ENCODE measurements around the gene ACSF2.

The ACSF2 gene

GRCh38 chr17:50492214-50492613, 66.2 kb downstream of the ACSF2 start:
- no peak for DNase-seq (ENCODE audit: extremely low read depth, low read depth)
- TF ChIP-seq CTCF (IDR thresholded peaks at IDR 0.05; ENCODE audit: low read depth, low read length, missing control alignments): no peak

GRCh38 chr17:50493744-50494143, 67.7 kb downstream of the ACSF2 start:
- no peak for DNase-seq (ENCODE audit: extremely low read depth, low read depth)
- no peak for TF ChIP-seq CTCF (IDR thresholded peaks at IDR 0.05; ENCODE audit: low read depth, low read length, missing control alignments)
- H3K4me3 ChIP-seq (replicated peaks; ENCODE audit: low read depth, low read length): no peak overlapping the region

More at GRCh38 chr17:50492214-50492613, 66.2 kb downstream of the ACSF2 start:
- no peak overlapping the region for H3K4me3 ChIP-seq (replicated peaks; ENCODE audit: low read depth, low read length)

GRCh38 chr17:50495217-50495823, 69.3 kb downstream of the ACSF2 start:
- H3K4me3 ChIP-seq (replicated peaks; ENCODE audit: low read depth, low read length): no peak overlapping the region
- DNase-seq (ENCODE audit: extremely low read depth, low read depth): no peak
- no peak for TF ChIP-seq CTCF (IDR thresholded peaks at IDR 0.05; ENCODE audit: low read depth, low read length, missing control alignments)

- no peak for DNase-seq (ENCODE audit: extremely low read depth, low read depth)
- no peak for TF ChIP-seq CTCF (IDR thresholded peaks at IDR 0.05; ENCODE audit: low read depth, low read length, missing control alignments)
- H3K4me3 ChIP-seq (replicated peaks; ENCODE audit: low read depth, low read length): no peak overlapping the region
These were observed 69.9 kb downstream of the ACSF2 start for GRCh38 chr17:50495918-50496317.

- no peak for TF ChIP-seq CTCF (IDR thresholded peaks at IDR 0.05; ENCODE audit: low read depth, low read length, missing control alignments)
- no peak overlapping the region for H3K4me3 ChIP-seq (replicated peaks; ENCODE audit: low read depth, low read length)
- no peak for DNase-seq (ENCODE audit: extremely low read depth, low read depth)
These were observed 72.2 kb downstream of the ACSF2 start for GRCh38 chr17:50498021-50498874.

- no peak for TF ChIP-seq CTCF (IDR thresholded peaks at IDR 0.05; ENCODE audit: low read depth, low read length, missing control alignments)
- no peak for DNase-seq (ENCODE audit: extremely low read depth, low read depth)
- no peak overlapping the region for H3K4me3 ChIP-seq (replicated peaks; ENCODE audit: low read depth, low read length)
These were observed 73.3 kb downstream of the ACSF2 start for GRCh38 chr17:50499270-50499669.

Measured in HFF-Myc (cell line).